ENCODE measurements around the gene TMEM126A.
"Not testable (repeated sequence)": the region's sequence is repeated elsewhere in the genome, so short reads cannot be mapped to it uniquely, and the experiment has no call there.

TMEM126A gene

GRCh38 chr11:85647604-85648299 is at the start of gene TMEM126A:
Gene TMEM126A, plus strand, starts transcription at chr11:85647967. Its CDS starts 2,289 bp downstream, at chr11:85650256.
- FAIRE-seq: no peak

GRCh38 chr11:85599083-85599482 is 48.7 kb upstream of the TMEM126A start:
- no peak for FAIRE-seq

GRCh38 chr11:85602526-85603213 is 45.1 kb upstream of the TMEM126A start:
- no peak for FAIRE-seq

GRCh38 chr11:85603220-85603619 is 44.5 kb upstream of the TMEM126A start:
- FAIRE-seq: no peak

GRCh38 chr11:85606237-85606636 is 41.5 kb upstream of the TMEM126A start:
- FAIRE-seq: not testable (repeated sequence)

- not testable (repeated sequence) for FAIRE-seq
These were observed 39.1 kb upstream of the TMEM126A start for GRCh38 chr11:85608621-85609020.

GRCh38 chr11:85609286-85609685 is 38.5 kb upstream of the TMEM126A start:
- FAIRE-seq: not testable (repeated sequence)

- FAIRE-seq: not testable (repeated sequence)
These were observed 36.1 kb upstream of the TMEM126A start for GRCh38 chr11:85611643-85612042.

- no peak for FAIRE-seq
These were observed 28.3 kb upstream of the TMEM126A start for GRCh38 chr11:85619499-85619898.

- FAIRE-seq: no peak
These were observed 27.5 kb upstream of the TMEM126A start for GRCh38 chr11:85620256-85620655.

- FAIRE-seq: no peak
These were observed 21.3 kb upstream of the TMEM126A start for GRCh38 chr11:85626496-85626895.

GRCh38 chr11:85627332-85627997 is 20.3 kb upstream of the TMEM126A start, which contains the start of gene DLG2:
Gene DLG2, minus strand, starts transcription at chr11:85627344.
- no peak for FAIRE-seq

- peak; percentile 99 for FAIRE-seq
These were observed 19.6 kb upstream of the TMEM126A start, which contains the start of gene TMEM126B for GRCh38 chr11:85627998-85628770. Gene TMEM126B, plus strand, starts transcription at chr11:85628593. Its CDS starts 15 bp downstream, at chr11:85628608.

GRCh38 chr11:85628771-85629341 is 18.9 kb upstream of the TMEM126A start:
- FAIRE-seq: no peak

- no peak for FAIRE-seq
These were observed 13.0 kb upstream of the TMEM126A start for GRCh38 chr11:85634747-85635146.

- FAIRE-seq: no peak
These were observed 4.6 kb upstream of the TMEM126A start for GRCh38 chr11:85643191-85643614.

GRCh38 chr11:85647078-85647477 is 689 bp upstream of the TMEM126A start:
- no peak for FAIRE-seq

- no peak for FAIRE-seq
These were observed 3.4 kb downstream of the TMEM126A start for GRCh38 chr11:85651118-85651517.

- no peak for FAIRE-seq
These were observed 5.2 kb downstream of the TMEM126A start for GRCh38 chr11:85652786-85653447.

GRCh38 chr11:85654343-85654742 is 6.6 kb downstream of the TMEM126A start:
- not testable (repeated sequence) for FAIRE-seq

GRCh38 chr11:85656777-85657176 is 9.0 kb downstream of the TMEM126A start:
- FAIRE-seq: no peak

- FAIRE-seq: no peak
These were observed 10.4 kb downstream of the TMEM126A start for GRCh38 chr11:85658180-85658579.
